SIG-M5 treated with dmso at 0.1 percent for 504 hours (cell line): ENCODE data around the gene WEE1.

ENCODE experiments used
- DNase-seq: peaks from one replicate; lab custom pipeline; 2025; ENCODE audit not compliant: unreplicated experiment; lab: John Stamatoyannopoulos, UW

WEE1 gene

DNA sequence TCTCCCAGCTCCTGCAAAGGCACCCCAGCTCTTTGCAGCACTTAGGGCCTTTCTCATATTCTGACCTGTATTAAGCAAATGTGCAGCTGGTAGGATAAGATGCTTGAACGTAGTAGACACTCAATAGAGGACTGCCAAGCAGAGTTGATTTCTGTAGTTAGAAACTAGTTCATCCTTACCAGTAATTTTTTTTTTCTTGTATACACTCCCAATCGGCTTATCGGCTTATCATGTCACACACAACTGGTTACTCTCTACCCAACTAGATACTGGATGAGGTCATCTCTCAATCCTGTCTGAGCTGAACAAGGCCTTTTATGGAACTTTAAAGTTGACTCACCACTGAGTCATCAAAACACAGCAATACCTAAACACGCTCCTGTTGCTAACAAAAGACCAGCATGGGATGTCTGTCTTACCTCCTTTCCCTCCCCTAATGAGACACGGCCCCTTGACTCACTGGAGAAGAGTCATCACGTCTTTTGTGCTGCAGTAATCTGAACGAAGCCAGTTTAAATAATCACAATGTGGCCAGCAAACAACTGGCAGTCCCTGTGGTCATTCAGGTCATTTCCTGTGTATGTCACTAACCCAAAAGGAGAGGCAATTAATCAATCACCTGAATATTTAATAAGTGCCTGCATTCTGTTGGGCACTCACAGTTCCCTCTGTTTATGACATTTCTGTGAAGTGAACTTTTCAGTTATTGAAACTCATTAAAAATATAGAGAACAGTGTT, 7.5 kb upstream of the WEE1 start:
- peak; percentile 95 for DNase-seq

DNA sequence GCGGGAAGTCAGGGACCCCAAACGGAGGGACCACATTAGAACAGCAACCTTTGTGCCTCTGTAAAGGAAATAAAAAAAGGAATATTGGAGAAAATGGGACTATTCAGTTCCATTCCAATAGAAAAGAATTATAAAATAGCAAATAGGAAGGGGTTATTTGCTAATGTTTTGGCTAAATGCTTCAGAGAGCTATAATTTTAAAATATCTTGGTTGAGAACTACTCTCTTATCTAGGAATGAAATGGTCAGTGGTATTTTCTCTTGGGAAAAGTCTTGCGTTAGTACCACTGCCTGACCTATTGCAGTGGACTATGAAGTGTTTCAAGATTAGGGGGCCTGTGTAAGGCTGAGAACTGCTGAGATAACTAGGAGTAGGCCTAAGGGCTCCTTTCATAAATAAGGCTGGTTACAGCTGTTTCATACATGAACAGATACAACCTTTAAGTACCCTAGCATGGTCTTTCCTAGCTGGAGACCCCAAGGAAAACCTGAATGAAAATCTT, 6.9 kb upstream of the WEE1 start:
- DNase-seq, result no peak

DNA sequence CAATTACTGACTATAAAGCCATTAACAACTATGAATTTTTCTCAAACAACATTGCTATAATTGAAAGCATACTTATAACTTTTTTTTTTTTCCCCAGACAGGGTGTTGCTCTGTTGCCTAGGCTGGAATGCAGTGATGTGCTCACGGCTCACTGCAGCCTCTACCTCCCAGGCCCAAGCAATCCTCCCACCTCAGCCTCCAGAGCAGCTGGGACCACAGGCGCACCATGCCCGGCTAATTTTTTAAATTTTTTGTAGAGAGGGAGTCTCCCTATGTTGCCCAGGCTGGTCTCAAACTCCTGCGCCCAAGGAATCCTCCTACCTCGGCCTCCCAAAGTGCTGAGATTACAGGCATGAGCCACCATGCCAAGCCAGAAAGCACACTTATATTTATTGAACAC, 6.1 kb upstream of the WEE1 start:
- no peak for DNase-seq

DNA sequence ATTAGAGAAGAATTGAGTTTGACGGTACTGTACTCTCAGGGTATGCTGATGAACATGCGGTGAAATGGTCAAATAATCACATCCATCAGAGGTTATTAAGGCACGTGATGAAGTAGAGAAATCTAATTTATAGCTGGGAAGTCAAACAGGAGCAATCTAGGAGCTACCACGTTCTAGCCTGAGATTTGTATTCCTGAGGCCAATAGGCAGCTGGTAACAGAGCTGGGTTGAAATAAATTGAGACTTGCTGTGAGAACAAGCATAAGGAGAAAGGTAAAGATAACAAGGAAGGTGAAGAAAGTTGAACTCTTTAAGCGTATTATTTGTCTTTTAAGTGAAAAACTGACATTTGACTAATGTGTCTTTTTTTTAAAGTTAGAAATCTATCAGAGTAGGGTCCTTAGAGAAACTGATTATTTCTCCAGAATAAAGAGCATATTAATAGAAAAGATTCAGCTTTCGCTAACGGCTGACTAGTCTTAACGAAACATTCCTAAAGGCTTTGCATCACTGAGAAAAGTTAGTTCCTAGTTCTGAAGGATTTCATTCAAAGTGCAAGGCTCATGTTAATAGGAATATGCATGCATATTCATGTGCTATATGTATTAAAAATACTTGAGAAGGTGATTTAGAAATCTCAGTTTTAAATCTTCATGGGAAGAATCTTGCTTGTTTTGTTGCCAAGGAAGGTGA, 5.2 kb upstream of the WEE1 start:
- DNase-seq, result no peak

DNA sequence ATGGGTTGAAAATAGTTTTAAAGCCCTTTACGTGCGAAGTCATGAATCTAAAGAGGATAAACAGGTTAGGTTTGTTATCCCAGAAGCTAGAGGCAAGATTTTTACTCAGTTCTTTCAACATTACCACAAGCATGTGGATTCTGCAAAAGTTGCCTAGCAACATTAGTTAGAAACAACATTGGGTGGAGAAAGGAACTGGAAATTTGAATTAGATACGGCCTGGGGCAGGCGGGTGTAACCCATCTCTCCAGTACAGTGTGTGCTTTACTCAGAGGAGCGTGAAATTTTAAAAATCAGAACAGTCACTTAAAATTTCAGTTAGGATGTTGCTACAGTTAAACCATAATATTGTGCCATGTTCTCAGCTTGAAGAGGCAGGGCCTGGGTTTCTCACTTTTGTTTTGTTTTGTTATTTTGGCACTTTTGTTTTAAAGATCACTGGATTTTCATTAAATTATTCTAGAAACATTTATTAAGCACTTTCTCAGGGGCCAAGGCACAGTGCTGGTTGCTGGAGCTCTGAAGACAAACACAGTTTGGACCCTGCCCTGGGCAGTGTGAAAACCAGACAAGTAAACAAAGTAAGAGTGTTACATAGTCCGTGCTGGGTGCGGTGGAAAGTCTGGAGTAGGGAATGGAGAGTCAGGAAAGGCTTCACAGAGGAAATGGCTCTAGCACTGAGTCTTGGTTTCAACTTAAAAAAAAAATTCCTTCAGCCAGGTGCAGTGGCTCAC, 4.4 kb upstream of the WEE1 start:
- DNase-seq, result peak; percentile 76

DNA sequence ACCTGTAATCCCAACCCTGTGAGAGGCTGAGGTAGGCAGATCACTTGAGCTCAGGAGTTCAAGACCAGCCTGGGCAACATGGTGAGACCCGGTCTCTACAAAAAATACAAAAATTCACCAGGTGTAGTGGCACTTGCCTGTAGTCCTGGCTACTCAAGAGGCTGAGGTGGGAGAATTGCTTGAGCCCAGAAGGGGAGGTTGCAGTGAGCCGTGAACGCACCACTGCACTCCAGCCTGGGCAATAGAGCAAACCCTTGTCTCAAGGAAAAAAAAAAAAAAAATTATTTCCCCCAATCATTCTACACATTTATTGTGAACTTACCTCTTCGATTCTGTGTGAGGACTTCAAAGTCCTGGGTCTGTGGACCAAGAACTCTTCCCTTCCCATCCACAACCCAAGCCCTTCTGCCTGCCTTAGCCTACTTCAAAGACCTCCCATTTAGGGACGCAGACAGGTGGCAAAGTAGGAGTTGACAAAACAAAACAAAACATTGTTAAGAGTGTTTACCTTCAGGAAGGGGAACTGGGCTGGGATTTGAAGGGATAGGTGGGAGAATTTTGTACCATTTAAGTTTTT, 3.8 kb upstream of the WEE1 start:
- DNase-seq, result no peak

DNA sequence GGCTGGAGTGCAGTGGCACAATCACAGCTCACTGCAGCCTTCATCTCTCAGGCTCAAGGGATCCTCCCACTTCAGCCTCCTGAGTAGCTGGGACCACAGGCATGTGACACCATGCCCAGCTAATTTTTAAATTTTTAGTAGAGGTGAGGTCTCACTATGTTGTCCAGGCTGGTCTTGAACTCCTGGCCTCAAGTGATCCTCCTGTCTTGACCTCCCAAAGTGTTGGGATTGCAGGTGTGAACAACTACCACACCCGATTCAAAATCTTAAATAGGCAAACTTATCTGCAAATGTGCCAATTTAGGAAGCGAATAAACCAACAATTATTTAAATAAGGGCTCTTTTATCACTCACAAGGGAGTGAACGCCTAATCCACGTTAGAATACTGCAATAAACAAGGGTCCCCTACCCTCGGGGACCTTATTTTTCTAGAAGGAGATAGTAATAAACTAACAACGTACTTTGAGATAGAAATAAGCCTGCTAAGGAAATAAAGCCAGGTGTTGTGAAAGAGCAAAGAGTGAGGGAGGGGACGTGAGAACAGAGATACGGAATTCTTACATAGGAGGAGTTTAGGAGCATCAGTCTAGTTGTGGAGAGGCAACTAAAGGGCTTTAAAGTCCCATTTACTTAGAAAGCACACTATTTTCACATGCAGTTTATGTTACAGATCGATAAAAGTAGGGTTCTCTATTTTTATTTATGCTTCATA, 3.0 kb upstream of the WEE1 start:
- no peak for DNase-seq

DNA sequence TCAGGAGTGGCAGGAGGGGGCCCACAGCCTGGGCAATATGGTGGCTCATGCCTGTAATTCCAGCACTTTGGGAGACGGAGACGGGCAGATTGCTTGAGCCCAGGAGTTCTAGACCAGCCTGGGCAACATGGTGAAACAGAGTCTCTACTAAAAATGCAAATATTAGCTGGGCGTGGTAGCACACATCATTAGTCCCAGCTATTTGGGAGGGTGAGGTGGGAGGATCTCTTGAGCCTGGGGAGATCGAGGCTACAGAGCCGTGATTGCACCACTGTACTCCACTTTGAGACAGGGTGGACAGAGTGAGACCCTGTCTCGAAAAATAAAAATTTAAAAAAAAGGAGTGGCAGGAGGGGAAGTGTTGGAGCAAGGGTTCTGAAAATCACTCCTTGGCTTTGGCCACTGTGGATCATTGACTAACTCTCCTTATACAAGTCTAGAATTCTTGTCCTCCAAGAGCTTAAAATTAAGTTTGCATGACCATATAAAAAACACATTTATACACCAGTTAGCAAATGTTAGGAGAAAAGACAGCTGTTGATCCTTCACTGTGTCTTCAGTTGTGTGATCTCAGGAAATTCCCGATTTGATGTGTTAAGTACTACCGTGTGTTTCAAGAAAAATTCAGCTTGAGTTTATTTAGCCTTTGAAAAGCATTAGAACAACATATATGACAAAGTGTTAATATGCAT, 2.3 kb upstream of the WEE1 start:
- DNase-seq, result no peak

DNA sequence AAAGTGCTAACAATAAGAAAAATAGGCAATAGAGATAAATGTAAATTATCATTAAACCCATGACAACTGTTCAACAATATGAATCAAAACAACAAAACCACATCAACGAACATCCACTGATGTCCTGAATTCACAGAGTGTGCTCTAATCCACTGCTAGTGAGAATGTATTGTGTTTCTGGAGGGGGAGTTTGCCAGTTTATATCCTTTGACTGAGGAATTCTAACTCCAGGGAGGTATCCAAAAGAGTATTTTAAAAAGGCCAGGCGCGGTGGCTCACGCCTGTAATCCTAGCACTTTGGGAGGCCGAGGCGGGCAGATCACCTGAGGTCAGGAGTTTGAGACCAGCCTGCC, 1.7 kb upstream of the WEE1 start:
- DNase-seq, result no peak

DNA sequence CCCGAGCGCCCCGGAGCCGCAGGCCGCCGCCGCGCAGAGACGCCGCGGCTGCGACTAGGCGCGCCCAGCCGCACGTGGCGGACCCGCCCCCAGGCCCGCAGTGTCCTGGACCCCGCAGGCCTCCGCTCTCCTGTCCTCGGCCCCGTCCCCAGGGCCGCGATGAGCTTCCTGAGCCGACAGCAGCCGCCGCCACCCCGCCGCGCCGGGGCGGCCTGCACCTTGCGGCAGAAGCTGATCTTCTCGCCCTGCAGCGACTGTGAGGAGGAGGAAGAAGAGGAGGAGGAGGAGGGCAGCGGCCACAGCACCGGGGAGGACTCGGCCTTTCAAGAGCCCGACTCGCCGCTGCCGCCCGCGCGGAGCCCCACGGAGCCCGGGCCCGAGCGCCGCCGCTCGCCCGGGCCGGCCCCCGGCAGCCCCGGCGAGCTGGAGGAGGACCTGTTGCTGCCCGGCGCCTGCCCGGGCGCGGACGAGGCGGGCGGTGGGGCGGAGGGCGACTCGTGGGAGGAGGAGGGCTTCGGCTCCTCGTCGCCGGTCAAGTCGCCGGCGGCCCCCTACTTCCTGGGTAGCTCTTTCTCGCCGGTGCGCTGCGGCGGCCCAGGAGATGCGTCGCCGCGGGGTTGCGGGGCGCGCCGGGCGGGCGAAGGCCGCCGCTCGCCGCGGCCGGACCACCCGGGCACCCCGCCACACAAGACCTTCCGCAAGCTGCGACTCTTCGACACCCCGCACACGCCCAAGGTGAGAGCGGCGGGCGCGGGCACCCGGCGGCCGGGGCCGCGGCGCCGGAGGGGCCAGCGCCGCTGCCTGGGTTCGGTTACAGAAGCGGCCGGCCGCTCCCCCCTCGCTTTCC, 528 bp downstream of the WEE1 start:
- DNase-seq, result peak; percentile 50

DNA sequence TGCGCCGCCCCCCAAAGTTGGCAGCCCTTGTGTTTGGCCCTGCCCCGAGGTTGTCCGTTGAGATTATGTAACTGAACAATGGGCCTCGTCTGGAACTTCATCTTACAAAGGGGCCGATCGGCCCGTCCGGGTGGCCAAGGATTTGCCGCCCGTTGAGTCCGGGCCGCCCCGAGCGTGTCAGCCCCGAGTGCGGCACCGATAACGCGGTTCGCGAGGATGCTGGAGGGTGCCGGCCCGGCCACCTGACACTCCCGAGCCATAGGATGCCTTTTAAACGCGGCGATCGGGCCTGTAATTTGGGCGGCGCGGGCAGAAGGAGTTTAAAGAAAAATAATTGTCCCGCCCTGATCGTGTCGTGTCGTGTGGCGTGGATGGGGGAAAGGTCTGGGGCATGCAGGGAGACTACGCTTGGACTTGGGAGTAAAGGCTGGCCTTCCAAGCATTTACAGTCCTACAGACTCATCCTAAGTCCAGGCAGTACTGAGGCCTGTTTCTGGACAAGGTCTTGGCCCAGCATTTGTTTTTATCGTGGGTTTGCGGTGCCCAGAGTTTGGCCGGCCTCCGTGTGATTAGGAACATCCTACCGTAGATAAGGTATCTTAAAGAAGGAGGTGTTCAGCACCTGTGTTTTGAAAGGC, 1.3 kb downstream of the WEE1 start:
- DNase-seq, result peak; percentile 19

DNA sequence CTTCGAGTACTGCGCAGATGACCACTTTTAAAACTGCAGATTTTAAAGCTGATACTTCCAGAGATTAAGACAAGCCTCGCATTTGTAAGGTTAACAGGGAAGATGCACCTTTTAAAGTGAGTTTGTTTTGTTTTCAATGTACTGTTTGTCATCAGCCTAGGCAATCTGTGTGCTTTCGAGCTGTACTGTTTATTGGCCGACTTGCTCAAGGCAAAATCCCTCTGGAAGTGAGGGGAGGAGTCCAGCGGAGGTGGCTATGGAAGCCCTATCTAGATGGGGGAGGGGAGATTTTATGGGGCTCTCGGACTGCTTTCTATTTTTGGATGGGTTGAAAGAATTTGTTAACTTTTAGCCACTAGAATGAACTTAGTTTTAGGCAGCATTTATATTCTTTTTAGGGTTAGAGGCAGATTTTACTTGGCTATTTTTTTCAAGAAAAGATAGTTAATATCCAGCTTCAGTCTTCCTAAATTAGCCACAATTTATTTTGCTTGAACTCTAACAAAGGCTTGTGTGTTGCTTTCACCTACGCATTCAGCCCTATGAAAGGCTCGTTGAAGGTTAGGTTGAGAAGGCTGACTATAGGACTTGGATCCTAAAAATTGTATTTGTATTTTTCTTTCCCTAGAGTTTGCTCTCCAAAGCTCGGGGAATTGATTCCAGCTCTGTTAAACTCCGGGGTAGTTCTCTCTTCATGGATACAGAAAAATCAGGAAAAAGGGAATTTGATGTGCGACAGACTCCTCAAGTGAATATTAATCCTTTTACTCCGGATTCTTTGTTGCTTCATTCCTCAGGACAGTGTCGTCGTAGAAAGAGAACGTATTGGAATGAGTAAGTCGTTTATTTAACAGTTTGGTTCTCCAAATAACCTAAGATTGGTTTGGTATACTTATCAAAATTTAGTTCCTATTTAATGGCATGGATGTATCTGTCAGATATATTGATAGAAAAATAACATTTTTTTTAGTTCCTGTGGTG, 2.1 kb downstream of the WEE1 start:
- DNase-seq, result peak; percentile 60

DNA sequence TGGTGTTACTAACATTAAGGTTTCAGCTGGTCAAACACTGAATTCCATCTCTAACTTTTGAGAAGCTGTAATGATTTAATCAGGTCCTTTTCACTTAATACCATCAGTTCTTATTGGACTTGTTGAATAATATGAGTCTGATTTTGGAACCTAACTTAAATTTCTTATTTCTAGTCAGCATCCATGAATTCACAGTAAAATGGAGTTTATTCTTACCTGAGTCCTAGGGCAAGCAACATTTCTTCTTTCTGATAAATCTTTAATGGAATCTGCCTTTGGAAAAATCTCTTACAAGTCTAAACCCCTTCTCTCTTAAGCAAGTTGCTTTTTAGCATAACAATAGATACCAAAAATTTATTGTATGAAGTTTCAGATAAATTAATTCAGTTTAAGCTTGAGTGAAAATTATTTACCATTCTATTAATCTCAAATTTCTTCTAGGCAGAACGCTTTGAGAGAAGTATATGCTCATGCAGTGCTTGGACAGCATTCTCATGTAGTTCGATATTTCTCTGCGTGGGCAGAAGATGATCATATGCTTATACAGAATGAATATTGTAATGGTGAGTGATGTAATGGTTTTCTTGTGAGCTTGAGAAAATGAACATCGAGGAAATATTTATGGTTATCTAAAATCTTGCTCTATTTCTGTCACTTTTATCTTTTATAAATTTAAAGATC, 3.4 kb downstream of the WEE1 start:
- no peak for DNase-seq

DNA sequence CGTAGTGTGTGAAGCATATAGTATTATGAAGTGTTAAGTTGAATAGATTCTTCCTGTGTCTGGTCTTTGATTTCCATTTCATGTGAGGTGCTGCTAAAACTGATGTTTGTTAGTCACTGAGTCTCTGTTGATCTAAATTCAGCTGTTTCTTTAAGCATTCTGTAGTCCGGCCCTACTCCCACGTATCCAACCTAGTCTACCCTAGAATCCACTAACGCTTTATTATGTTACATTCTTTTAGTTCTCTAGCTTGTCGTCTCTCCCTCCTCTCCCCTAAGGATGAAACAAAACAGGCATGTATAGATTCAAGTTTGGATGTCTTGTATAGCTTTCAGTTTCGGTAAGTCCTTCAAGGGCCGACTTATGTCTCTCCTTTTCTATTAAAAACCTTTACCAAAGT, 4.1 kb downstream of the WEE1 start:
- peak; percentile 27 for DNase-seq

DNA sequence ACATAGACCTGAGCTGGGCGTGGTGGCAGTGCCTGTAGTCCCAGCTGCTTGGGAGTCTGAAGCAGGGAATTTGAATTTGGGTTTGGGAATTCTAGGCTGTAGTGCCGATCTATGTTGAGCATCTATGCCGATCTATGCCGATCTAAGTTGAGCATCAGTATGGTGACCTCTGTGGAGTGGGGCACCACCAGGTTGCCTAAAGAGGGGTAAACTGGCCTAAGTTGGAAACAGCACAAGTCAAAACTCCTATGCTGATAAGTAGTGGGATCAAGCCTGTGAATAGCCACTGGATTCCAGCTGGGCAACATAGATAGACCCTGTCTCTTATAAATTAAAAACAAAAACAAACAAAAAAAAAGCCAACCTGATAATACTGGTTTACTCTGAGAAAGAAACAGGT, 7.4 kb downstream of the WEE1 start:
- DNase-seq, result no peak

DNA sequence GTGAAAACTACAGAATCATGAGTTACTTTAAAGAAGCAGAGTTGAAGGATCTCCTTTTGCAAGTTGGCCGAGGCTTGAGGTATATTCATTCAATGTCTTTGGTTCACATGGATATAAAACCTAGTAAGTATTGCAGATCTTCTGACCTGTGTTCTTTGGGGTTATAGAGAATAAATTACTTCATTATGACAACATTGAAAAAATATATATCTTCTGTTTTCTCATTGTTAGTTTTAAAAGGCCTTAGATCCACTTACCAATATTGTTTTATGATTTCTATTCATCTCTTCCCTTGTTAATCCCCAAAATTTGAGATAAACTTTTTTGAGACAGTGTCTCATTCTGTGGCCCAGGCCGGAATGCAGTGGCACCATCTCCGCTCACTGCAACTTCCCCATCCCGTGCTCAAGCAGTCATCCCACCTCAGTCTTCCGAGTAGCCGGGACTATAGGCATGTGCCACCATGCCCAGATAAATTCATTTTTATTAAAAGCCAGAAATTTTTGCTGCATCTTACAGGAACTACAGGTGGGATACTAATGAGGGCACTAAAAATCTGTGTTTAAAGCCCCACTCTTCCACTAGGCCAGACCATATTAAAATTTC, 8.2 kb downstream of the WEE1 start:
- no peak for DNase-seq

DNA sequence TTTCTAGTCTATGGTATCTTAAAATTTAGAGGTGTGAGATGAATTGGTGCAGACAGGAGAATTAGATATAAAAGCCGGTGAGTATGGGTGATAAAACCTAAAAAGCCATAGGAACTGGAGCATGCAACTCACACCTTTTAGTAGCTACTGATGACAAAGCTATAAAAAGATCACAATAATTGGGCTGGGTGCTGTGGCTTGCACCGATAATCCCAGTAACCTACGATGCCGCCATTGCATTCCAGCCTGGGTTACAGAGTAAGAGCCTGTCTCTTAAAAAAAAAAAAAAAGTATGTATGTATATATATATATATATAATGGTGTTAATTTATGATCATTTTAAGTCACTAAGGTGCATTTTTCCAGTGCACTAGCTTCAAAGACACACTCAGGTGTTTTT, 17.2 kb downstream of the WEE1 start:
- no peak for DNase-seq
